ENCODE data around the gene FRMD1. TPM values are rescaled to one million over a fixed set of nuclear protein-coding genes. Genes with fewer than 3 reads are reported as not detected.

The FRMD1 gene
- total RNA-seq, 2 experiments from 2014 or later: not detected

DNA sequence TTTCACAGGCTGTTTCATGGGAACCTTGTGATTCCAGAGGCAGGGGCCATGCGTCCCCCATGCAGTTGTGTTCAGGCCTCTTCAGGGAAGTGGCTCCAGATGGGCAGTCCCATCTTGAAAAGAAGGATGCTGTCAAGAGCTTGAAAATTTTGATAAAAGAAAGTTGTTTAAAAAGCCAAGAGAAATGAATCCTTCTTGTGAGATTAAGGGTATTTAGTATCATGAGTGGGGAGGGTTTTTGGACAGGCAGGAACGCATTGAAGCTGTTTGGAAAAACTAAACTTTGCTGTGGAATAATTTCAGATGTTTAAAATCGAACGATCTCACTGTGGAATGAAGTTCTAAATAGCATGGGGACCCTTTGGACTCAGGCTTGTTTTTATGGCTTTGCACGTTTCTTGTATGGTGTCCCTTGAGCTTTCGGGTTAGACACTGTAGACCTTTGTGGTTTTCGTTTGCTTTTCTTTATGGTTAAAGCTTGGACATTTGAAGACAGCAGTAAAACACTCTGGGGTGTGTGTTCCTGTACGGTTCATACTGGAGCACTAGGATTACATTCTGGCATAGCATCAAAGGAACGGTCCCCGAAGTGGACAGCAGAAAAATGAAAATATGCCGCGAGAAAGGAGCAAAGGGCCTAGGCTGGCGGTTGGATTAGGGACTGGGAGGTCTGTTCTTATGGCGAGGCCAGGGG is 63.4 kb downstream of the FRMD1 start:
- no peak overlapping the region for H3K27ac Mint-ChIP-seq
- peaks cover 3% of the 10 kb centered on the region for H3K36me3 Mint-ChIP-seq (ENCODE audit: low read depth)
- CTCF ChIA-PET: no interaction called here
- H3K4me3 Mint-ChIP-seq: no peak overlapping the region
- POLR2A ChIA-PET: no interaction called here
- H3K9me3 Mint-ChIP-seq: peaks cover 26% of the 10 kb centered on the region
- H3K27me3 Mint-ChIP-seq: peaks cover 4% of the 10 kb centered on the region
- DNase-seq: no peak
- H3K4me1 Mint-ChIP-seq: no peaks in the 10 kb centered on the region

DNA sequence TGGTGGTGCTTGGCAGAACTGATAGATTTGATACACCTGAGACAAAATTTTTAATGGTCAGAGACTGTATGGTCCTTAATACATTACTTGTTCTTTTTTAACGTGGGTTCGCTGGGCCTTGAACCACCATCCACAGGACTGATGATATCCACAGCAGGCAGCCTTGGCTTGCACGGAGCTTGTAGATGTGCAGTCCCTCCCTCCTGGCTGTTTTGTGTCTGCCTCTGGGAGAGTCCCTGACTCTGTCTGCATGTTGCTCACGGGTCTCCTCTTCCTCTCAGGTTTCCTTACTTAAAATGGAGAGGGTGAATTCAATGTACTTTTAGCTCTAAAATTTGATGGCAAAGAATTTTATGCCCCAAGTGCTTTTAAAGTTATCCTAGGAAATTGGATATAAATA is 64.0 kb downstream of the FRMD1 start:
- H3K27ac Mint-ChIP-seq: no peak overlapping the region
- no peak for DNase-seq
- ChIA-PET POLR2A (no interaction called here), CTCF (no interaction called here)
- H3K36me3 Mint-ChIP-seq (ENCODE audit: low read depth): peaks cover 3% of the 10 kb centered on the region
- H3K9me3 Mint-ChIP-seq: peaks cover 30% of the 10 kb centered on the region
- H3K4me1 Mint-ChIP-seq: no peaks in the 10 kb centered on the region
- H3K4me3 Mint-ChIP-seq: no peak overlapping the region
- peaks cover 1% of the 10 kb centered on the region for H3K27me3 Mint-ChIP-seq

- Mint-ChIP-seq H3K27me3 (peaks cover 1% of the 10 kb centered on the region), H3K4me3 (no peak overlapping the region), H3K4me1 (no peaks in the 10 kb centered on the region), H3K27ac (no peak overlapping the region), H3K9me3 (peaks cover 30% of the 10 kb centered on the region), H3K36me3 (ENCODE audit: low read depth) (peaks cover 3% of the 10 kb centered on the region)
- ChIA-PET CTCF (no interaction called here), POLR2A (no interaction called here)
- DNase-seq: no peak
These were observed 64.6 kb downstream of the FRMD1 start for GRCh38 chr6:168014428-168014827.

GRCh38 chr6:168013250-168013915 is 65.6 kb downstream of the FRMD1 start:
- Mint-ChIP-seq H3K9me3 (peaks cover 32% of the 10 kb centered on the region), H3K4me1 (no peaks in the 10 kb centered on the region)
- POLR2A ChIA-PET: no interaction called here

DNA sequence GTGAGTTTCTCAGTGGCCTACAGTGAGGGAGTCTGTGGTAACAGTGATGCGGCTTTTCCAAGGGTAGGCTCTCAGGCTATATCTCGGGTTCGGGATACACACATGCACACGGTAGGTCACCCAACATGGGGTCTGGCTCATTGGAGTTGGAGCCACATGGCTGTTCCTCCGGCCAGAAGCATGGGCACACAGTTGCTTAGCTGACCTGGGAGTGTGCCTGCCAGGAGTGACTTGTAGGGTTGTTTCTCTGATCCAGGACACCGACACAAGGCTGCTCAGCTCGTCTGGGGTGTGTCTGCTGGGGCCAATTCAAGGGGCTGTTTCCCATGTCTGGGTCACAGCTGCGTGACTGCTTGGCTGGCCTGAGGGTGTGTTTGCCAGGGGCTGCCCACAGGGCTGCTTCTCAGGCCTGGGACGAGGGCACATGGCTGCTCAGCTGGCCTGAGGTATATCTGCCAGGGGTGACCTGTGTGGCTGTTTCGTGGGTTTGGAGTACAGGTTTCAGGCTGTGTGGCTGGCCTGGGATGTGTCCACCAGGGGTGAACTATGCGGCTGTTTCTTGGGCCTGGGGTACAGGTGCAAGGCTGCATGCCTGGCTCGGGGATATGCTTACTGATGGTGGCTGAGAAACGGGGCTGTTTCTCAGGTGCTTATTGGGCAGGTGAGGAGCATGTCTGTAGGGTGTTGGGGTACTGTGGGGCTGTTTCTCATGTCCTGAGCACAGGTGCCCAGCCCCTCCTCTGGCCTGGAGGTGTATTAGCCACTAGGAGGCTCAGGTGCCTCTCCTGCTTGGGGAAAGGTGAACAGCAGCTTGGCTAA is 66.4 kb downstream of the FRMD1 start:
- Mint-ChIP-seq H3K9me3 (peaks cover 32% of the 10 kb centered on the region), H3K36me3 (ENCODE audit: low read depth) (peaks cover 3% of the 10 kb centered on the region), H3K4me1 (no peaks in the 10 kb centered on the region), H3K27ac (no peak overlapping the region), H3K4me3 (no peak overlapping the region), H3K27me3 (peaks cover 1% of the 10 kb centered on the region)
- no peak for DNase-seq
- ChIA-PET CTCF (no interaction called here), POLR2A (no interaction called here)

More at GRCh38 chr6:168013250-168013915, 65.6 kb downstream of the FRMD1 start:
- CTCF ChIA-PET: no interaction called here
- no peak overlapping the region for H3K27ac Mint-ChIP-seq
- H3K4me3 Mint-ChIP-seq: no peak overlapping the region
- peaks cover 3% of the 10 kb centered on the region for H3K36me3 Mint-ChIP-seq (ENCODE audit: low read depth)
- DNase-seq: no peak
- peaks cover 1% of the 10 kb centered on the region for H3K27me3 Mint-ChIP-seq

DNA sequence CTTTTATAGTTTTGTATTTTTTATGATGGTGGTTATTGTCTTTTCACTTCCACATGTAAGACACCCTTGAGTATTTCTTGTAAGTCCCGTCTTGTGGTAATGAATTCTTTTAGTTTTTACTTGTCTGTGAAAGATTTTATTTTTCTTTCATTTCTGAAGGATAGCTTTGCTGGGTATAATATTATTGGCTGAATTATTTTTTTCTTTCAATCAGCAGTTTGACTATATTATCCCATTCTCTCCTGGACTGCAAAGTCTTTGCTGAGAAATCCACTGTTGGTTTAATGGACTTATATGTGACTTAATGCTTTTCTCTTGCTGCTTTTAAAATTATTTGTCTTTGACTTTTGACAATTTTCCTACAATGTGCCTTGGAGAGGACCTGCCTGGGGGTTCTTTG is 67.7 kb downstream of the FRMD1 start:
- Mint-ChIP-seq H3K4me3 (no peak overlapping the region), H3K27ac (no peak overlapping the region), H3K27me3 (peaks cover 1% of the 10 kb centered on the region), H3K9me3 (peaks cover 32% of the 10 kb centered on the region), H3K4me1 (no peaks in the 10 kb centered on the region), H3K36me3 (ENCODE audit: low read depth) (peaks cover 3% of the 10 kb centered on the region)
- POLR2A ChIA-PET: no interaction called here
- CTCF ChIA-PET: no interaction called here
- no peak for DNase-seq

- ChIA-PET CTCF (no interaction called here), POLR2A (no interaction called here)
- H3K36me3 Mint-ChIP-seq (ENCODE audit: low read depth): peaks cover 3% of the 10 kb centered on the region
These were observed 69.7 kb downstream of the FRMD1 start for GRCh38 chr6:168009331-168009730.

GRCh38 chr6:168007592-168008338 is 71.2 kb downstream of the FRMD1 start:
- ChIA-PET POLR2A (no interaction called here), CTCF (no interaction called here)
- DNase-seq: no peak
- Mint-ChIP-seq H3K9me3 (peaks cover 21% of the 10 kb centered on the region), H3K4me3 (no peak overlapping the region), H3K27me3 (peaks cover 1% of the 10 kb centered on the region), H3K36me3 (ENCODE audit: low read depth) (peaks cover 3% of the 10 kb centered on the region), H3K27ac (no peak overlapping the region), H3K4me1 (peaks cover 3% of the 10 kb centered on the region)

More at GRCh38 chr6:168009331-168009730, 69.7 kb downstream of the FRMD1 start:
- Mint-ChIP-seq H3K27me3 (peaks cover 1% of the 10 kb centered on the region), H3K4me3 (no peak overlapping the region), H3K9me3 (peaks cover 23% of the 10 kb centered on the region), H3K27ac (no peak overlapping the region), H3K4me1 (no peaks in the 10 kb centered on the region)
- DNase-seq: no peak

DNA sequence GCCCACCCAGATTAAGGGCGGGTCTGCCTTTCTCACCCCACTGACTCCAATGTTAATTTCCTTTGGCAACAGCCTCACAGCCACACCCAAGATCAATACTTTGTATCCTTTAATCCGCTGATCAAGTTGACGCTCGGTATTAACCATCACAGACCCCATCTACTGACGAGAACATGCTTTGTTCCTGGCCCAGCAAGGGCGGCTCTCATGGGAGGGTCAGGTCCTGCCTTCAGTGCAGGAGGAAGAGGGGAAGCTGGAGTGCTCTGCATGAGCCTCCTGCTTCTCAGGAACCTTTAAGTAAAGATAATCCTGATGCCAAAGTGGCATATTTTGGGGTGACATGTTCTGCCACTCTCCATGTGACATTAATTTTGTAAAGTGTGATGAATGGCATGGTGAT is 73.2 kb downstream of the FRMD1 start:
- no peaks in the 10 kb centered on the region for H3K27me3 Mint-ChIP-seq
- DNase-seq: no peak
- H3K27ac Mint-ChIP-seq: no peak overlapping the region
- peaks cover 14% of the 10 kb centered on the region for H3K9me3 Mint-ChIP-seq
- peaks cover 9% of the 10 kb centered on the region for H3K4me1 Mint-ChIP-seq
- no peak overlapping the region for H3K4me3 Mint-ChIP-seq
- no peaks in the 10 kb centered on the region for H3K36me3 Mint-ChIP-seq (ENCODE audit: low read depth)
- CTCF ChIA-PET: no interaction called here
- POLR2A ChIA-PET: no interaction called here

- H3K36me3 Mint-ChIP-seq (ENCODE audit: low read depth): no peaks in the 10 kb centered on the region
- H3K4me3 Mint-ChIP-seq: no peak overlapping the region
- no peaks in the 10 kb centered on the region for H3K27me3 Mint-ChIP-seq
- H3K4me1 Mint-ChIP-seq: peaks cover 9% of the 10 kb centered on the region
- peaks cover 8% of the 10 kb centered on the region for H3K9me3 Mint-ChIP-seq
- ChIA-PET CTCF (no interaction called here), POLR2A (no interaction called here)
- DNase-seq: no peak
- H3K27ac Mint-ChIP-seq: no peak overlapping the region
These were observed 74.1 kb downstream of the FRMD1 start for GRCh38 chr6:168004945-168005344.

- peaks cover 8% of the 10 kb centered on the region for H3K9me3 Mint-ChIP-seq
- CTCF ChIA-PET: no interaction called here
- H3K27ac Mint-ChIP-seq: no peak overlapping the region
- POLR2A ChIA-PET: no interaction called here
- peaks cover 9% of the 10 kb centered on the region for H3K4me1 Mint-ChIP-seq
- no peaks in the 10 kb centered on the region for H3K36me3 Mint-ChIP-seq (ENCODE audit: low read depth)
- DNase-seq: no peak
- H3K4me3 Mint-ChIP-seq: no peak overlapping the region
- no peaks in the 10 kb centered on the region for H3K27me3 Mint-ChIP-seq
These were observed 75.0 kb downstream of the FRMD1 start for GRCh38 chr6:168004023-168004422.

Data from activated CD4-positive, alpha-beta memory T cell treated with anti-CD3 and anti-CD28 coated beads, Interleukin-2, amount 10 ng/mL, durations not matched to agents 7 days and 5 days (primary cell).